NCI-H2196 (cell line): ENCODE data around the gene ZNF276.
"Not testable (repeated sequence)": the region's sequence is repeated elsewhere in the genome, so short reads cannot be mapped to it uniquely, and the experiment has no call there.

Source experiments
- DNase-seq: peaks from one replicate; lab custom pipeline; 2025; ENCODE audit not compliant: unreplicated experiment; lab: John Stamatoyannopoulos, UW

ZNF276 gene

GRCh38 chr16:89736554-89736953 is 15.2 kb downstream of the ZNF276 start:
- no peak for DNase-seq

- DNase-seq, result no peak
These were observed 16.2 kb downstream of the ZNF276 start for GRCh38 chr16:89737341-89738071.

- no peak for DNase-seq
These were observed 16.7 kb downstream of the ZNF276 start for GRCh38 chr16:89738072-89738377.

GRCh38 chr16:89738538-89739317 is 17.4 kb downstream of the ZNF276 start:
- no peak for DNase-seq

GRCh38 chr16:89739383-89739782 is 18.0 kb downstream of the ZNF276 start:
- DNase-seq, result no peak

GRCh38 chr16:89741342-89742014 is 20.1 kb downstream of the ZNF276 start:
- no peak for DNase-seq

- no peak for DNase-seq
These were observed 21.6 kb downstream of the ZNF276 start for GRCh38 chr16:89742948-89743347.

- DNase-seq, result no peak
These were observed 23.5 kb downstream of the ZNF276 start for GRCh38 chr16:89744813-89745212.

- no peak for DNase-seq
These were observed 24.7 kb downstream of the ZNF276 start for GRCh38 chr16:89746043-89746442.

- DNase-seq, result no peak
These were observed 26.7 kb downstream of the ZNF276 start for GRCh38 chr16:89748076-89748475.

GRCh38 chr16:89748921-89749320 is 27.6 kb downstream of the ZNF276 start:
- no peak for DNase-seq

GRCh38 chr16:89749637-89750036 is 28.3 kb downstream of the ZNF276 start:
- no peak for DNase-seq

GRCh38 chr16:89759746-89760340 is 38.5 kb downstream of the ZNF276 start:
- DNase-seq, result no peak

GRCh38 chr16:89761304-89761922 is 40.1 kb downstream of the ZNF276 start:
- no peak for DNase-seq

GRCh38 chr16:89764711-89765201 is 43.4 kb downstream of the ZNF276 start:
- no peak for DNase-seq

- no peak for DNase-seq
These were observed 44.0 kb downstream of the ZNF276 start for GRCh38 chr16:89765292-89765830.

GRCh38 chr16:89770367-89770766 is 49.0 kb downstream of the ZNF276 start:
- DNase-seq, result no peak

- DNase-seq, result no peak
These were observed 53.9 kb downstream of the ZNF276 start for GRCh38 chr16:89775223-89775622.

GRCh38 chr16:89778211-89778610 is 56.9 kb downstream of the ZNF276 start:
- not testable (repeated sequence) for DNase-seq

GRCh38 chr16:89779231-89779908 is 58.0 kb downstream of the ZNF276 start:
- no peak for DNase-seq
